WTC11 (cell line): Measurements from ENCODE around the gene STXBP2.

Experiments
- ATF1 ChIP-seq: sonication (generic); formaldehyde crosslinking; IDR thresholded peaks from 2 replicates; pipeline ENCODE4 v1.8.1; 2023; ENCODE audit warnings: mild to moderate bottlenecking, moderate library complexity, missing genetic modification reagents
- CBFB ChIP-seq: sonication (generic); formaldehyde crosslinking; IDR thresholded peaks from 2 replicates; pipeline ENCODE4 v1.8.1; 2022; ENCODE audit warnings: mild to moderate bottlenecking, low read depth, missing genetic modification reagents
- CREB1 ChIP-seq: sonication (generic); formaldehyde crosslinking; IDR thresholded peaks from 2 replicates; pipeline ENCODE4 v1.8.0; 2023; ENCODE audit warnings: mild to moderate bottlenecking, missing genetic modification reagents
- ELF4 ChIP-seq: sonication (generic); formaldehyde crosslinking; IDR thresholded peaks from 2 replicates; pipeline ENCODE4 v1.8.1; 2022; ENCODE audit warnings: low read depth, mild to moderate bottlenecking, moderate library complexity, missing genetic modification reagents
- GABPB1 ChIP-seq: sonication (generic); formaldehyde crosslinking; IDR thresholded peaks from 2 replicates; pipeline ENCODE4 v1.8.1; 2023; ENCODE audit warnings: mild to moderate bottlenecking, missing genetic modification reagents
- KAT7 ChIP-seq: sonication (generic); formaldehyde crosslinking; IDR thresholded peaks from 2 replicates; pipeline ENCODE4 v1.8.1; 2023; ENCODE audit warnings: missing genetic modification reagents, mild to moderate bottlenecking, borderline replicate concordance
- TEAD1 ChIP-seq: sonication (generic); formaldehyde crosslinking; IDR thresholded peaks from 2 replicates; pipeline ENCODE4 v1.8.0; 2022; ENCODE audit warnings: mild to moderate bottlenecking, missing genetic modification reagents
- TF ChIP-seq, protein P1 (sequence below): fragments of 200-600 bp; IDR thresholded peaks from 2 replicates; pipeline ENCODE4 v1.8.0; 2022; ENCODE audit warnings: antibody characterized with exemption
- TF ChIP-seq, protein P2 (sequence below): fragments of 250-450 bp; sonication (Bioruptor Pico); IDR thresholded peaks from 2 replicates; pipeline ENCODE4 v2.1.2; 2022; ENCODE audit warnings: mild to moderate bottlenecking, moderate library complexity
- TF ChIP-seq, protein P3 (sequence below): sonication (generic); formaldehyde crosslinking; IDR thresholded peaks from 2 replicates; pipeline ENCODE4 v1.8.0; 2022; ENCODE audit warnings: mild to moderate bottlenecking, missing genetic modification reagents
- TF ChIP-seq, protein P4 (sequence below): sonication (generic); formaldehyde crosslinking; IDR thresholded peaks from 2 replicates; pipeline ENCODE4 v1.8.1; 2022; ENCODE audit warnings: mild to moderate bottlenecking, moderate library complexity, missing genetic modification reagents
- TF ChIP-seq, protein P5 (sequence below): sonication (generic); formaldehyde crosslinking; IDR thresholded peaks from 2 replicates; pipeline ENCODE4 v1.8.1; 2022; ENCODE audit warnings: low read depth, missing genetic modification reagents, borderline replicate concordance
- TF ChIP-seq, protein P6 (sequence below): sonication (generic); formaldehyde crosslinking; IDR thresholded peaks from 2 replicates; pipeline ENCODE4 v1.8.0; 2023; ENCODE audit warnings: missing genetic modification reagents

DNA sequence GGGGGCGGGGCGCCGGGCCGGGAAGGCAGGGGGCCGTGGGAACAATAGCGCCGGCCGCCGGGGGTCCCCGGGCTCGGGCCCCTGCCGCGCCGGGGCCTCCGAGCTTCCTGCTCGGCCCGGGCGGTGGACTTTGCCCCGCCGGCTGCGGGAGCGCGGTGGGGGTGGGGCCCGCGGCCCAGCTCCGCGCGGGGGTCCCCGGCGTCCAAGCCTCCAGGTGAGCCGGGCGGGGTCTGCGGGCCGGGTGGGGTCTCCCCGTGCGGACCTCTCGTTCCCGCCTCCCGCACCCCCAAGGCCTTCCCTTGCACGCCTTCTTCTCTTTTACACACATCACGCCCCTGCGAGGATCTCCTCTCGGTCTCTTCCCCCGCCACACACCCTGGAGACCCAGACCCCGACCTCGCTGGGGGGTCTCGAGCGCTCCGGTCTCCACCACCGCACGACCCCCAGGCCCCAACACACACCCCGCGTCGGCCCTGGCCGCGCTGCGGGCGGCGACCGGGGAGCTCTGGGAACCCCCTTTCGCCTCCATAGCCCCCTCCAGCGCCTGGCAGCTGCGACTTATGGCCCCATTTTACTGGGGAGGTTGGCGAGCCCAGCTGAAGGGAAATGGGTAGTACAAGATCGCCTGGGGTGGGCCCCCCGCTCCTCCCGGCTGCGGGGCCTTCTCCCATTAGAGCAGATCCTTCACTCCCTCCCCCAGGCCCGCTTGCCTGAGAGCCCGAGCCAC, 40.5 kb upstream of the STXBP2 start:
- TF ChIP-seq, protein P1, sequence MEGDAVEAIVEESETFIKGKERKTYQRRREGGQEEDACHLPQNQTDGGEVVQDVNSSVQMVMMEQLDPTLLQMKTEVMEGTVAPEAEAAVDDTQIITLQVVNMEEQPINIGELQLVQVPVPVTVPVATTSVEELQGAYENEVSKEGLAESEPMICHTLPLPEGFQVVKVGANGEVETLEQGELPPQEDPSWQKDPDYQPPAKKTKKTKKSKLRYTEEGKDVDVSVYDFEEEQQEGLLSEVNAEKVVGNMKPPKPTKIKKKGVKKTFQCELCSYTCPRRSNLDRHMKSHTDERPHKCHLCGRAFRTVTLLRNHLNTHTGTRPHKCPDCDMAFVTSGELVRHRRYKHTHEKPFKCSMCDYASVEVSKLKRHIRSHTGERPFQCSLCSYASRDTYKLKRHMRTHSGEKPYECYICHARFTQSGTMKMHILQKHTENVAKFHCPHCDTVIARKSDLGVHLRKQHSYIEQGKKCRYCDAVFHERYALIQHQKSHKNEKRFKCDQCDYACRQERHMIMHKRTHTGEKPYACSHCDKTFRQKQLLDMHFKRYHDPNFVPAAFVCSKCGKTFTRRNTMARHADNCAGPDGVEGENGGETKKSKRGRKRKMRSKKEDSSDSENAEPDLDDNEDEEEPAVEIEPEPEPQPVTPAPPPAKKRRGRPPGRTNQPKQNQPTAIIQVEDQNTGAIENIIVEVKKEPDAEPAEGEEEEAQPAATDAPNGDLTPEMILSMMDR: no peak
- no peak for TF ChIP-seq TEAD1 (CRISPR knock-in tag)
- TF ChIP-seq ELF4 (CRISPR knock-in tag): no peak
- TF ChIP-seq KAT7: no peak
- TF ChIP-seq, protein P2, sequence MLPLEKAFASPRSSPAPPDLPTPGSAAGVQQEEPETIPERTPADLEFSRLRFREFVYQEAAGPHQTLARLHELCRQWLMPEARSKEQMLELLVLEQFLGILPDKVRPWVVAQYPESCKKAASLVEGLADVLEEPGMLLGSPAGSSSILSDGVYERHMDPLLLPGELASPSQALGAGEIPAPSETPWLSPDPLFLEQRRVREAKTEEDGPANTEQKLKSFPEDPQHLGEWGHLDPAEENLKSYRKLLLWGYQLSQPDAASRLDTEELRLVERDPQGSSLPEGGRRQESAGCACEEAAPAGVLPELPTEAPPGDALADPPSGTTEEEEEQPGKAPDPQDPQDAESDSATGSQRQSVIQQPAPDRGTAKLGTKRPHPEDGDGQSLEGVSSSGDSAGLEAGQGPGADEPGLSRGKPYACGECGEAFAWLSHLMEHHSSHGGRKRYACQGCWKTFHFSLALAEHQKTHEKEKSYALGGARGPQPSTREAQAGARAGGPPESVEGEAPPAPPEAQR (CRISPR knock-in tag): no peak
- TF ChIP-seq, protein P3, sequence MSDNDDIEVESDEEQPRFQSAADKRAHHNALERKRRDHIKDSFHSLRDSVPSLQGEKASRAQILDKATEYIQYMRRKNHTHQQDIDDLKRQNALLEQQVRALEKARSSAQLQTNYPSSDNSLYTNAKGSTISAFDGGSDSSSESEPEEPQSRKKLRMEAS (CRISPR knock-in tag): no peak
- TF ChIP-seq CBFB: no peak
- TF ChIP-seq, protein P4, sequence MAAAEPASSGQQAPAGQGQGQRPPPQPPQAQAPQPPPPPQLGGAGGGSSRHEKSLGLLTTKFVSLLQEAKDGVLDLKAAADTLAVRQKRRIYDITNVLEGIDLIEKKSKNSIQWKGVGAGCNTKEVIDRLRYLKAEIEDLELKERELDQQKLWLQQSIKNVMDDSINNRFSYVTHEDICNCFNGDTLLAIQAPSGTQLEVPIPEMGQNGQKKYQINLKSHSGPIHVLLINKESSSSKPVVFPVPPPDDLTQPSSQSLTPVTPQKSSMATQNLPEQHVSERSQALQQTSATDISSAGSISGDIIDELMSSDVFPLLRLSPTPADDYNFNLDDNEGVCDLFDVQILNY (CRISPR knock-in tag): no peak
- TF ChIP-seq, protein P5, sequence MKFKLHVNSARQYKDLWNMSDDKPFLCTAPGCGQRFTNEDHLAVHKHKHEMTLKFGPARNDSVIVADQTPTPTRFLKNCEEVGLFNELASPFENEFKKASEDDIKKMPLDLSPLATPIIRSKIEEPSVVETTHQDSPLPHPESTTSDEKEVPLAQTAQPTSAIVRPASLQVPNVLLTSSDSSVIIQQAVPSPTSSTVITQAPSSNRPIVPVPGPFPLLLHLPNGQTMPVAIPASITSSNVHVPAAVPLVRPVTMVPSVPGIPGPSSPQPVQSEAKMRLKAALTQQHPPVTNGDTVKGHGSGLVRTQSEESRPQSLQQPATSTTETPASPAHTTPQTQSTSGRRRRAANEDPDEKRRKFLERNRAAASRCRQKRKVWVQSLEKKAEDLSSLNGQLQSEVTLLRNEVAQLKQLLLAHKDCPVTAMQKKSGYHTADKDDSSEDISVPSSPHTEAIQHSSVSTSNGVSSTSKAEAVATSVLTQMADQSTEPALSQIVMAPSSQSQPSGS (CRISPR knock-in tag): no peak
- TF ChIP-seq GABPB1 (CRISPR knock-in tag): no peak
- no peak for TF ChIP-seq ATF1 (CRISPR knock-in tag)
- TF ChIP-seq CREB1: no peak
- TF ChIP-seq, protein P6, sequence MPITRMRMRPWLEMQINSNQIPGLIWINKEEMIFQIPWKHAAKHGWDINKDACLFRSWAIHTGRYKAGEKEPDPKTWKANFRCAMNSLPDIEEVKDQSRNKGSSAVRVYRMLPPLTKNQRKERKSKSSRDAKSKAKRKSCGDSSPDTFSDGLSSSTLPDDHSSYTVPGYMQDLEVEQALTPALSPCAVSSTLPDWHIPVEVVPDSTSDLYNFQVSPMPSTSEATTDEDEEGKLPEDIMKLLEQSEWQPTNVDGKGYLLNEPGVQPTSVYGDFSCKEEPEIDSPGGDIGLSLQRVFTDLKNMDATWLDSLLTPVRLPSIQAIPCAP (CRISPR knock-in tag): no peak
